ENCODE measurements around the gene SLIRP.

- TF ChIP-seq CTCF (IDR thresholded peaks at IDR 0.05) (no peak), POLR2A (IDR thresholded peaks at IDR 0.05) (no peak)
These were observed 47.1 kb upstream of the SLIRP start for GRCh38 chr14:77660754-77661153.

Measured in Peyer's patch (tissue), 4 donors.